AG04449 (cell line): ENCODE data around the gene SRPK2.
"Not testable (repeated sequence)": the region's sequence is repeated elsewhere in the genome, so short reads cannot be mapped to it uniquely, and the experiment has no call there.

Source experiments
- CTCF ChIA-PET: fragments of 350-600 bp; formaldehyde crosslinking; extraction: SDS; loops from one replicate; lab custom pipeline; 2021; ENCODE audit warnings: antibody characterized with exemption; lab: Yijun Ruan, JAX
- POLR2A ChIA-PET: fragments of 400-600, 350-600 bp; formaldehyde crosslinking; extraction: SDS; loops from one replicate; lab custom pipeline; 2020; ENCODE audit warnings: antibody characterized with exemption, inconsistent platforms; lab: Yijun Ruan, JAX
- DNase-seq: peaks from one replicate; pipeline ENCODE4 v3.0.0-alpha.2; 2010; ENCODE audit warnings: low read depth, low spot score
- H3K4me3 ChIP-seq: 2 replicates; pipeline ENCODE4 v1.5.1; 2011; ENCODE audit warnings: low read depth, mild to moderate bottlenecking, control low read depth, low read length
- TF ChIP-seq, protein P1 (sequence below): IDR thresholded peaks from one replicate; pipeline ENCODE4 v1.5.1; 2011; ENCODE audit warnings: mild to moderate bottlenecking, moderate library complexity, low read length, control low read depth, inconsistent platforms; ENCODE audit not compliant: insufficient read depth; ENCODE audit errors: missing control alignments

Gene SRPK2

DNA sequence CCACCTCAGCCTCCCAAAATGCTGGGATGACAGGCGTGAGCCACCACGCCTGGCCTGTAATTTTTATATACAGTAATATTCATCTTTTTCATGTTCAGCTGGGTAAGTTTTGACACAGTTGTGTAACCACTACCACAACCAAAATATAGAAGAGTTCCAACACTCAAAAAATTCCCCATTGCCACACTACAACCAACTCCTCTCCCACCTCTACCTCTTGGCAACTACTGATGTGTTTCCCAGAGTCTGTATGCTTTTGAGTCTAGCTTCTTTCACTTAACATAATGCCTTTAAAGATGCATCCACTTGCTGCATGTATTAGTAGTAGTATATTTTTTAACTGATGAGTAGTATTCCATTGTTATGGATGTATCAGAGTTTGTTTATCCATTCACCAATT lies 90.7 kb downstream of the SRPK2 start:
- POLR2A ChIA-PET: no interaction called here
- CTCF ChIA-PET: no interaction called here
- DNase-seq: no peak

DNA sequence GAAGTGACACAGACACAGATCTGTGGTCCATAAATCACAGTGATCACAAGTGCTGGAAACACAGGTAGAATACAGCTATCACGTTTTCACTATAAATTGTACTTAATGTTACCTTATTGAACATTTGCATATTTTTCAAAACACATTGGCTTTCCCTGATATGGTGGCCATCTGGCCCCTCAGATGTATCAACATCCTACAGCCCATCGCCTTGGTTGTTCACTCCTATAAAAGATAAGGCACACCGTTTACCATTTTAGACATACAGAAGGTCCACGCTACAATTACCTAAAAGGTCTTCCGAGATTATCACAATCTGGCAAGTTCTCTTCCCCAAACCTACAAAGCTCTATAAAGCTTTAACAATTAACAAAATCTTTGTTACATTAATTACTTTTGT lies 91.4 kb downstream of the SRPK2 start:
- ChIA-PET POLR2A (no interaction called here), CTCF (interaction anchor here (0.9 to 1.0 kb wide), 2 partner anchors 9 to 34 kb away, joined by 3 read pairs; no protein-coding TSS in a partner anchor)
- no peak overlapping the region for H3K4me3 ChIP-seq
- TF ChIP-seq, protein P1, sequence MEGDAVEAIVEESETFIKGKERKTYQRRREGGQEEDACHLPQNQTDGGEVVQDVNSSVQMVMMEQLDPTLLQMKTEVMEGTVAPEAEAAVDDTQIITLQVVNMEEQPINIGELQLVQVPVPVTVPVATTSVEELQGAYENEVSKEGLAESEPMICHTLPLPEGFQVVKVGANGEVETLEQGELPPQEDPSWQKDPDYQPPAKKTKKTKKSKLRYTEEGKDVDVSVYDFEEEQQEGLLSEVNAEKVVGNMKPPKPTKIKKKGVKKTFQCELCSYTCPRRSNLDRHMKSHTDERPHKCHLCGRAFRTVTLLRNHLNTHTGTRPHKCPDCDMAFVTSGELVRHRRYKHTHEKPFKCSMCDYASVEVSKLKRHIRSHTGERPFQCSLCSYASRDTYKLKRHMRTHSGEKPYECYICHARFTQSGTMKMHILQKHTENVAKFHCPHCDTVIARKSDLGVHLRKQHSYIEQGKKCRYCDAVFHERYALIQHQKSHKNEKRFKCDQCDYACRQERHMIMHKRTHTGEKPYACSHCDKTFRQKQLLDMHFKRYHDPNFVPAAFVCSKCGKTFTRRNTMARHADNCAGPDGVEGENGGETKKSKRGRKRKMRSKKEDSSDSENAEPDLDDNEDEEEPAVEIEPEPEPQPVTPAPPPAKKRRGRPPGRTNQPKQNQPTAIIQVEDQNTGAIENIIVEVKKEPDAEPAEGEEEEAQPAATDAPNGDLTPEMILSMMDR: no peak
- DNase-seq: no peak

More for the DNA sequence above, 90.7 kb downstream of the SRPK2 start:
- TF ChIP-seq, protein P1: no peak
- H3K4me3 ChIP-seq: no peak overlapping the region

DNA sequence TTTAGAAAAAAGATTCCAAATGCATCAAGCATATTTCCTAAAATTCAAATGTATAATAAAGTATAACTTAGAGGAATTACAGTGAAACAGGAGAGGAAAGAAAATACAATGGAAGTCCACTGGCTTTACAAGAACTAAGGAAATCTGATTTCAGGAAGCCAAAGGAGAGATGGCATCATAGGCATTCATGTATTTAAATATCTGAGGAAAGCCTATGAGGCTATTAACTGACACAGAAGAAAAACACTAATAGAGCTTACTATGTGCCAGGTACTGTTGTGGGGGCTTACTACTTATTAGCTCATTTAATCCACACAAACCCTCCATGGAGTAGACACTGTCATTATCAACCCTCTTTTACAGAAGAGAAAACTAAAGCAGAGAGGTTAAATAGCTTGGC lies 92.2 kb downstream of the SRPK2 start:
- DNase-seq: no peak
- no peak overlapping the region for H3K4me3 ChIP-seq
- POLR2A ChIA-PET: no interaction called here
- TF ChIP-seq, protein P1: no peak
- CTCF ChIA-PET: interaction anchor here (1.0 kb wide), 1 partner anchor 8 kb away, joined by 3 read pairs; no protein-coding TSS in a partner anchor

DNA sequence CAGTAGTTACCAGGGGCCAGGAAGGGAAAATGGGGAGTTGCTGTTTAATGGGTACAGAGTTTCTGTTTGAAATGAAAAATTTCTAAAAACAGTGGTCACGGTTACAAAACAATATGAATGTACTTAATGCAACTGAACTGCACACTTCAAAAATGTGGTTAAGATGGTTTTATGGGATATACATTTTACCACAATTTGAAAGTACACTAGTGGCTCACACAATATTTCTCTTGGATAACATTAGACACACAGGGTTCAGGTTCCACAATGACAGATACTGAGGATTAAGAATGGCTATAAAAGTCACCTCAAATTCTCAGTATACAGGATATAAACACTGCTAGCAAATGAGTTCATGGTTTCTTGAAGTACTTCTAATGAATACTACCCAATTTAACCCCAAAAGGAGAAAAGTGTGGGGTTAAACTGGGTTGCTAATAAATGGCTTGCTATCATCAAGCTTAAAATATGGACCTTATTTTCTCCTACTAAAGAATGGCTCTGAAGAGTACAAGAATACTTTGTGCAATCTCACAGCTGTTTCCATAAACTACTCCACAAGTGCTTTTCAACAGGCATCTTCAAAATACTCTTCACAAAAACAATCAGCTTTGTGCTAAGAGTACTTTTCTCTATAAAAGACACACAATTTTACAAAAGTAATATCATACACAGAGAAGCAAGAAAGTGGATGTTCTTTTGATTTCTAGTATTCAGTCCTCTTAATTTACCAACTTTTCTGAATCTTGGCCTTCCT lies 92.9 kb downstream of the SRPK2 start:
- ChIA-PET CTCF (no interaction called here), POLR2A (no interaction called here)
- TF ChIP-seq, protein P1: no peak
- no peak for DNase-seq
- H3K4me3 ChIP-seq: no peak overlapping the region

DNA sequence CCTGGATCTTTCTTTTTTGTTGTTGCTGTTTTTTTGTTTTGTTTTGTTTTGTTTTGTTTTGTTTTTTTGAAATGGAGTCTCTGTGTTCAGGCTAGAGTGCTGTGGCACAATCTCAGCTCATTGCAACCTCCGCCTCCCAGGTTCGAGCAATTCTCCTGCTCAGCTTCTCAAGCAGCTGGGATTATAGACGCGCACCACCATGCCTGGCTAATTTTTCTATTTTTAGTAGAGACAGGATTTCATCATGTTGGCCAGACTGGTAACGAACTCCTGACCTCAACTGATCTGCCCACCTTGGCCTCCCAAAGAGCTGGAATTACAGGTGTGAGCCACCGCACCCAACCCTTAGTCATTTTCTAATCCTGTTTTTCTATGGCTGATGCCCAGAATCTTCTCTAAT lies 94.2 kb downstream of the SRPK2 start:
- ChIA-PET POLR2A (interaction anchor here (1.5 kb wide), 1 partner anchor 280 kb away, joined by 3 read pairs; the partner anchor contains the start of gene KMT2E), CTCF (interaction anchor here (0.7 kb wide), 1 partner anchor 13 kb away, joined by 3 read pairs; no protein-coding TSS in a partner anchor)
- not testable (repeated sequence) for DNase-seq, H3K4me3 ChIP-seq

DNA sequence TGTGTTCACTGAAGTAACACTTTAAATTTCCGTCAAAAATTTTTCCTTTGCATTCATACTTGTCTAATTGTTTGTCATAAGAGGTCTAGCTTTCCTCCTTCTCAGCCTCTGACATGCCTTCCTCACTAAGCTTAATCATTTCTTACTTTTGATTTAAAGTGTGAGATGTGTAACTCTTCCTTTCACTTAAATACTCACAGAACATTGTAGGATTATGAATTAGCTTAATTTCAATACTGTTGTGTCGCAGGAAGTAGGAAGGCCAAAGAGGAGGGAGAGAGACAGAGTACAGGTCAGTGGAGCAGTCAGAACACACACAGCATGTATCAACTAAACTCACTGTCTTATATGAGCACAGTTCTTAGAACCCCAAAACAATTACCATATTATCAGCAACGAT lies 99.0 kb downstream of the SRPK2 start:
- POLR2A ChIA-PET: interaction anchor here (0.6 kb wide), 1 partner anchor 41 kb away, joined by 3 read pairs; no protein-coding TSS in a partner anchor
- TF ChIP-seq, protein P1: no peak
- CTCF ChIA-PET: no interaction called here

More for the DNA sequence above, 99.0 kb downstream of the SRPK2 start:
- DNase-seq: no peak
- no peak overlapping the region for H3K4me3 ChIP-seq
